CD4-positive, alpha-beta memory T cell (primary cell): Measurements from ENCODE around the gene WDR38. TPM values are rescaled to one million over a fixed set of nuclear protein-coding genes. Genes with fewer than 3 reads are reported as not detected.

Experiments used
- CTCF ChIA-PET: fragments of 350-600 bp; sonication (Branson Sonifier 250); formaldehyde crosslinking; loops from one replicate; lab custom pipeline; 2021; ENCODE audit warnings: inconsistent platforms; ENCODE audit not compliant: partially characterized antibody; lab: Charles Lee
- POLR2A ChIA-PET: fragments of 350-600 bp; sonication (Branson Sonifier 250); formaldehyde crosslinking; loops from one replicate; lab custom pipeline; 2021; ENCODE audit not compliant: partially characterized antibody; lab: Charles Lee
- DNase-seq, 5 donors: peaks; one replicate each; pipeline versions ENCODE4 v3.0.0 to v3.0.0-alpha.2; 2020 to 2022; ENCODE audit warnings: mixed read lengths in 1 of 5
- H3K27ac ChIP-seq: one replicate; pipeline ENCODE4 v1.7.0; 2013; ENCODE audit warnings: low read depth, low read length
- H3K27me3 ChIP-seq: 2 replicates; pipeline ENCODE4 v1.7.0; 2013; ENCODE audit warnings: mild to moderate bottlenecking, low read length, moderate library complexity; ENCODE audit not compliant: insufficient read depth
- H3K36me3 ChIP-seq: 2 replicates; pipeline ENCODE4 v1.7.0; 2013; ENCODE audit warnings: mild to moderate bottlenecking, low read length, moderate library complexity; ENCODE audit not compliant: insufficient read depth
- H3K4me1 ChIP-seq: 2 replicates; pipeline ENCODE4 v1.7.0; 2013; ENCODE audit warnings: mild to moderate bottlenecking, low read length, moderate library complexity; ENCODE audit not compliant: insufficient read depth
- H3K4me3 ChIP-seq, 2 donors: one replicate each; pipeline ENCODE4 v1.7.0; 2013; ENCODE audit warnings: low read length in 2 of 2, mild to moderate bottlenecking in 1 of 2
- H3K9me3 ChIP-seq, 2 donors: one replicate each; pipeline ENCODE4 v1.7.0; 2013; ENCODE audit warnings: low read length in 2 of 2, control low read depth in 1 of 2; ENCODE audit not compliant: control insufficient read depth in 1 of 2
- H3K27ac Mint-ChIP-seq, 7 donors: one replicate each; pipeline ENCODE4 v1.8.0; 2020 to 2021; ENCODE audit warnings: mixed read lengths in 7 of 7, mild to moderate bottlenecking in 6 of 7, inconsistent platforms in 3 of 7, moderate library complexity in 3 of 7
- H3K27me3 Mint-ChIP-seq, 2 donors: one replicate each; pipeline ENCODE4 v1.8.0; 2020 to 2021; ENCODE audit warnings: mixed read lengths in 2 of 2
- H3K36me3 Mint-ChIP-seq, 2 donors: one replicate each; pipeline ENCODE4 v1.8.0; 2020 to 2021; ENCODE audit warnings: mixed read lengths in 2 of 2, inconsistent platforms in 1 of 2, mild to moderate bottlenecking in 1 of 2
- H3K4me1 Mint-ChIP-seq, 4 donors: one replicate each; pipeline ENCODE4 v1.8.0; 2020 to 2021; ENCODE audit warnings: mixed read lengths in 4 of 4, mild to moderate bottlenecking in 1 of 4
- H3K4me3 Mint-ChIP-seq, 8 donors: one replicate each; pipeline ENCODE4 v1.8.0; 2020 to 2021; ENCODE audit warnings: mixed read lengths in 8 of 8, mild to moderate bottlenecking in 7 of 8, moderate library complexity in 6 of 8, inconsistent platforms in 3 of 8
- H3K9me3 Mint-ChIP-seq, 8 donors: one replicate each; pipeline ENCODE4 v1.8.0; 2020 to 2021; ENCODE audit warnings: mixed read lengths in 8 of 8, mild to moderate bottlenecking in 5 of 8, inconsistent platforms in 3 of 8, moderate library complexity in 1 of 8
- intact Hi-C: fragments of 100-400 bp; cut with micrococcal nuclease; formaldehyde crosslinking; loops from one replicate; pipeline ENCODE4 v1.15.1; 2023
- polyA plus RNA-seq, 2 donors: library from polyadenylated mRNA; unstranded; fragments of 300-500 nt; fragmentation: Illumina TruSeq; gene quantifications; one replicate each; pipeline ENCODE4 v1.2.3, GENCODE V29; 2021
- total RNA-seq, 2 experiments: library from RNA; stranded (reverse); gene quantifications; one replicate each; pipeline ENCODE4 v1.2.3, GENCODE V29; 2021

WDR38 gene
- total and polyA plus RNA-seq, 4 experiments from 2014 or later, result not detected

GRCh38 chr9:124906966-124907365 lies 53.7 kb downstream of the WDR38 start:
- no peak overlapping the region for H3K4me3 ChIP-seq
- Mint-ChIP-seq H3K4me1 (peaks cover 0 to 4% (median 0%) of the 10 kb centered on the region in 4 donors), H3K9me3 (no peaks in the 10 kb centered on the region), H3K36me3 (peaks cover 40 to 50% of the 10 kb centered on the region in 2 donors), H3K27ac (no peak overlapping the region), H3K4me3 (no peak overlapping the region), H3K27me3 (no peaks in the 10 kb centered on the region)
- no peak for DNase-seq
- POLR2A ChIA-PET, result no interaction called here
- CTCF ChIA-PET, result no interaction called here
- H3K27me3 ChIP-seq, result no peaks in the 10 kb centered on the region
- intact Hi-C loops, result no loop called here
- no peaks in the 10 kb centered on the region for H3K9me3 ChIP-seq
- no peaks in the 10 kb centered on the region for H3K4me1 ChIP-seq
- H3K36me3 ChIP-seq, result peaks cover 17% of the 10 kb centered on the region
- no peak overlapping the region for H3K27ac ChIP-seq

Other genes with a start within 250 kb of the WDR38 start
- gene NR6A1, start 82.1 kb upstream of the WDR38 start, total RNA-seq, result under 1 TPM in 1 of 2 experiments, not detected in 1; 0.06 TPM
- gene NR6A1, start 82.1 kb upstream of the WDR38 start, polyA plus RNA-seq, result not detected
- gene OLFML2A, start 76.3 kb upstream of the WDR38 start, total RNA-seq, result not detected
- gene OLFML2A, start 76.3 kb upstream of the WDR38 start, polyA plus RNA-seq, result not detected
- 1,000 to 10,000 TPM; 1,702 to 1,766 TPM for gene RPL35, start 8.5 kb downstream of the WDR38 start, total RNA-seq
- gene RPL35, start 8.5 kb downstream of the WDR38 start, polyA plus RNA-seq, result 1,000 to 10,000 TPM; 1,440 to 2,014 TPM
- 10 to 100 TPM; 26.8 to 31.4 TPM for gene ARPC5L, start 8.7 kb downstream of the WDR38 start, total RNA-seq
- 10 to 100 TPM; 60.8 to 66.0 TPM for gene ARPC5L, start 8.7 kb downstream of the WDR38 start, polyA plus RNA-seq
- gene GOLGA1, start 87.6 kb downstream of the WDR38 start, total RNA-seq, result 10 to 100 TPM; 27.3 to 38.3 TPM
- 1 to 10 TPM; 3.1 to 6.0 TPM for gene GOLGA1, start 87.6 kb downstream of the WDR38 start, polyA plus RNA-seq